ENCODE measurements around the gene CHCHD3.

CHCHD3 gene

DNA sequence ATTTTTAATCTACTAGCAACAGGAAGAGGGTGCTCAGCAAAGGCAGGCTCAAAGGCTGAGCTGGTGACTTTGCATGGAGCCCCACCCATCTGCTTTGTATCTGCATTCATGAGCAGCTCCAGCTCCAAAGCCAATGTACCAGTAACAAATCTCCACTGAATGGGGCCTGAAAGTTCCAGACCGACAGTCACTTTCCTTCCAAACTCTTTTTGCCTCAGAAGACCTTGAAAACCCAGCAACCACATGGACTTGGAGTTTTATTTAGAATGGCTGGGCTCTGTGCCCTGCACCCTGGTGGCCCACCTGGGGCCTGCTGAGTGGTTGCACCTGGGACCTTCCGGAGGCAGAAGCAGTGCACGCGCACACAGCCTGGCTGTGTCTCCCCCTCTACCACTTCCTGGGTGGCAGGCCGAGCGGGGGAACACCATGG lies 310.6 kb downstream of the CHCHD3 start:
- ATAC-seq: no peak; the same call in 2 of the 3 replicates

DNA sequence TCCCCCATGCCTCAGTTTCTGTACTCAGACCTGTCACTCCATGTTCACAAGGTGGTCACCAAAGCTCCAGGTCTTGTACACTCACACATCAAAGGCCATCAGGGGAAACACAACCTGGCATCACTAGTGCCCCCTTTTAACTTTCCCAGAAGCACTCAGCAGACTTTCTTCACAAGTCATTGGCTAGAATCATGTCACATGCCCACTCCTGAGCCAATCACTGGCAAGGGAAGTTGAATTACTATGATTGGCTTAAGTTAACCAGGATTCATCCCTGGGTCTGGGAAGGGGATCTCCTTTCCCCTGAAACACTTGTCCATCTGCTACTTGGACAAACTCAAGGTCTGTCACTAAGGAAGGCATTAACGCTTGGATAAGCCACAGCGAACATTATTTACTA lies 311.8 kb downstream of the CHCHD3 start:
- ATAC-seq: no peak
- no peak for TF ChIP-seq ZNF565 (CRISPR knock-in tag; conservative IDR thresholded peaks at IDR 0.05; ENCODE audit: low read depth)
- TF ChIP-seq, protein P1, sequence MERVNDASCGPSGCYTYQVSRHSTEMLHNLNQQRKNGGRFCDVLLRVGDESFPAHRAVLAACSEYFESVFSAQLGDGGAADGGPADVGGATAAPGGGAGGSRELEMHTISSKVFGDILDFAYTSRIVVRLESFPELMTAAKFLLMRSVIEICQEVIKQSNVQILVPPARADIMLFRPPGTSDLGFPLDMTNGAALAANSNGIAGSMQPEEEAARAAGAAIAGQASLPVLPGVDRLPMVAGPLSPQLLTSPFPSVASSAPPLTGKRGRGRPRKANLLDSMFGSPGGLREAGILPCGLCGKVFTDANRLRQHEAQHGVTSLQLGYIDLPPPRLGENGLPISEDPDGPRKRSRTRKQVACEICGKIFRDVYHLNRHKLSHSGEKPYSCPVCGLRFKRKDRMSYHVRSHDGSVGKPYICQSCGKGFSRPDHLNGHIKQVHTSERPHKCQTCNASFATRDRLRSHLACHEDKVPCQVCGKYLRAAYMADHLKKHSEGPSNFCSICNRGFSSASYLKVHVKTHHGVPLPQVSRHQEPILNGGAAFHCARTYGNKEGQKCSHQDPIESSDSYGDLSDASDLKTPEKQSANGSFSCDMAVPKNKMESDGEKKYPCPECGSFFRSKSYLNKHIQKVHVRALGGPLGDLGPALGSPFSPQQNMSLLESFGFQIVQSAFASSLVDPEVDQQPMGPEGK (CRISPR knock-in tag; IDR thresholded peaks at IDR 0.05; ENCODE audit: borderline replicate concordance): no peak
- no peak for TF ChIP-seq PPARA (CRISPR knock-in tag; IDR thresholded peaks at IDR 0.05; ENCODE audit: borderline replicate concordance)
- no peak for TF ChIP-seq ARNTL (CRISPR knock-in tag; IDR thresholded peaks at IDR 0.05; ENCODE audit: borderline replicate concordance, low read depth)
- no peak for TF ChIP-seq TOX (CRISPR knock-in tag; IDR thresholded peaks at IDR 0.05; ENCODE audit: borderline replicate concordance)
- no peak for TF ChIP-seq TCF4 (CRISPR knock-in tag; IDR thresholded peaks at IDR 0.05; ENCODE audit: borderline replicate concordance)
- TF ChIP-seq ZNF8 (CRISPR knock-in tag; IDR thresholded peaks at IDR 0.05): no peak
- TF ChIP-seq ZFP30 (CRISPR knock-in tag; IDR thresholded peaks at IDR 0.05): no peak
- TF ChIP-seq BACH2 (CRISPR knock-in tag; IDR thresholded peaks at IDR 0.05; ENCODE audit: borderline replicate concordance): no peak
- TF ChIP-seq CSDC2 (CRISPR knock-in tag; IDR thresholded peaks at IDR 0.05): no peak
- TF ChIP-seq, protein P2, sequence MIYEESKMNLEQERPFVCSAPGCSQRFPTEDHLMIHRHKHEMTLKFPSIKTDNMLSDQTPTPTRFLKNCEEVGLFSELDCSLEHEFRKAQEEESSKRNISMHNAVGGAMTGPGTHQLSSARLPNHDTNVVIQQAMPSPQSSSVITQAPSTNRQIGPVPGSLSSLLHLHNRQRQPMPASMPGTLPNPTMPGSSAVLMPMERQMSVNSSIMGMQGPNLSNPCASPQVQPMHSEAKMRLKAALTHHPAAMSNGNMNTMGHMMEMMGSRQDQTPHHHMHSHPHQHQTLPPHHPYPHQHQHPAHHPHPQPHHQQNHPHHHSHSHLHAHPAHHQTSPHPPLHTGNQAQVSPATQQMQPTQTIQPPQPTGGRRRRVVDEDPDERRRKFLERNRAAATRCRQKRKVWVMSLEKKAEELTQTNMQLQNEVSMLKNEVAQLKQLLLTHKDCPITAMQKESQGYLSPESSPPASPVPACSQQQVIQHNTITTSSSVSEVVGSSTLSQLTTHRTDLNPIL (CRISPR knock-in tag; IDR thresholded peaks at IDR 0.05; ENCODE audit: low read depth): no peak
- TF ChIP-seq ISL1 (CRISPR knock-in tag; IDR thresholded peaks at IDR 0.05): no peak
- TF ChIP-seq SNAI2 (CRISPR knock-in tag; IDR thresholded peaks at IDR 0.05): no peak
- TF ChIP-seq ZNF70 (CRISPR knock-in tag; IDR thresholded peaks at IDR 0.05): no peak
- TF ChIP-seq, protein P3, sequence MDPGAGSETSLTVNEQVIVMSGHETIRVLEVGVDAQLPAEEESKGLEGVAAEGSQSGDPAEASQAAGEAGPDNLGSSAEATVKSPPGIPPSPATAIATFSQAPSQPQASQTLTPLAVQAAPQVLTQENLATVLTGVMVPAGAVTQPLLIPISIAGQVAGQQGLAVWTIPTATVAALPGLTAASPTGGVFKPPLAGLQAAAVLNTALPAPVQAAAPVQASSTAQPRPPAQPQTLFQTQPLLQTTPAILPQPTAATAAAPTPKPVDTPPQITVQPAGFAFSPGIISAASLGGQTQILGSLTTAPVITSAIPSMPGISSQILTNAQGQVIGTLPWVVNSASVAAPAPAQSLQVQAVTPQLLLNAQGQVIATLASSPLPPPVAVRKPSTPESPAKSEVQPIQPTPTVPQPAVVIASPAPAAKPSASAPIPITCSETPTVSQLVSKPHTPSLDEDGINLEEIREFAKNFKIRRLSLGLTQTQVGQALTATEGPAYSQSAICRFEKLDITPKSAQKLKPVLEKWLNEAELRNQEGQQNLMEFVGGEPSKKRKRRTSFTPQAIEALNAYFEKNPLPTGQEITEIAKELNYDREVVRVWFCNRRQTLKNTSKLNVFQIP (CRISPR knock-in tag; IDR thresholded peaks at IDR 0.05; ENCODE audit: borderline replicate concordance, low read depth): no peak
- TF ChIP-seq RARB (CRISPR knock-in tag; IDR thresholded peaks at IDR 0.05): no peak
- TF ChIP-seq, protein P4, sequence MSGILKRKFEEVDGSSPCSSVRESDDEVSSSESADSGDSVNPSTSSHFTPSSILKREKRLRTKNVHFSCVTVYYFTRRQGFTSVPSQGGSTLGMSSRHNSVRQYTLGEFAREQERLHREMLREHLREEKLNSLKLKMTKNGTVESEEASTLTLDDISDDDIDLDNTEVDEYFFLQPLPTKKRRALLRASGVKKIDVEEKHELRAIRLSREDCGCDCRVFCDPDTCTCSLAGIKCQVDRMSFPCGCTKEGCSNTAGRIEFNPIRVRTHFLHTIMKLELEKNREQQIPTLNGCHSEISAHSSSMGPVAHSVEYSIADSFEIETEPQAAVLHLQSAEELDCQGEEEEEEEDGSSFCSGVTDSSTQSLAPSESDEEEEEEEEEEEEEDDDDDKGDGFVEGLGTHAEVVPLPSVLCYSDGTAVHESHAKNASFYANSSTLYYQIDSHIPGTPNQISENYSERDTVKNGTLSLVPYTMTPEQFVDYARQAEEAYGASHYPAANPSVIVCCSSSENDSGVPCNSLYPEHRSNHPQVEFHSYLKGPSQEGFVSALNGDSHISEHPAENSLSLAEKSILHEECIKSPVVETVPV (CRISPR knock-in tag; IDR thresholded peaks at IDR 0.05): no peak

More for the DNA sequence above, 310.6 kb downstream of the CHCHD3 start:
- TF ChIP-seq, protein P2 (CRISPR knock-in tag; IDR thresholded peaks at IDR 0.05; ENCODE audit: low read depth): no peak
- TF ChIP-seq RARB (CRISPR knock-in tag; IDR thresholded peaks at IDR 0.05): no peak
- TF ChIP-seq, protein P4 (CRISPR knock-in tag; IDR thresholded peaks at IDR 0.05): no peak
- no peak for TF ChIP-seq ZNF70 (CRISPR knock-in tag; IDR thresholded peaks at IDR 0.05)
- no peak for TF ChIP-seq OSR1 (CRISPR knock-in tag; IDR thresholded peaks at IDR 0.05)
- TF ChIP-seq ZFP3 (CRISPR knock-in tag; IDR thresholded peaks at IDR 0.05): no peak
- TF ChIP-seq ZNF565 (CRISPR knock-in tag; conservative IDR thresholded peaks at IDR 0.05; ENCODE audit: low read depth): no peak
- no peak for TF ChIP-seq GLIS3 (CRISPR knock-in tag; IDR thresholded peaks at IDR 0.05)
- TF ChIP-seq, protein P5, sequence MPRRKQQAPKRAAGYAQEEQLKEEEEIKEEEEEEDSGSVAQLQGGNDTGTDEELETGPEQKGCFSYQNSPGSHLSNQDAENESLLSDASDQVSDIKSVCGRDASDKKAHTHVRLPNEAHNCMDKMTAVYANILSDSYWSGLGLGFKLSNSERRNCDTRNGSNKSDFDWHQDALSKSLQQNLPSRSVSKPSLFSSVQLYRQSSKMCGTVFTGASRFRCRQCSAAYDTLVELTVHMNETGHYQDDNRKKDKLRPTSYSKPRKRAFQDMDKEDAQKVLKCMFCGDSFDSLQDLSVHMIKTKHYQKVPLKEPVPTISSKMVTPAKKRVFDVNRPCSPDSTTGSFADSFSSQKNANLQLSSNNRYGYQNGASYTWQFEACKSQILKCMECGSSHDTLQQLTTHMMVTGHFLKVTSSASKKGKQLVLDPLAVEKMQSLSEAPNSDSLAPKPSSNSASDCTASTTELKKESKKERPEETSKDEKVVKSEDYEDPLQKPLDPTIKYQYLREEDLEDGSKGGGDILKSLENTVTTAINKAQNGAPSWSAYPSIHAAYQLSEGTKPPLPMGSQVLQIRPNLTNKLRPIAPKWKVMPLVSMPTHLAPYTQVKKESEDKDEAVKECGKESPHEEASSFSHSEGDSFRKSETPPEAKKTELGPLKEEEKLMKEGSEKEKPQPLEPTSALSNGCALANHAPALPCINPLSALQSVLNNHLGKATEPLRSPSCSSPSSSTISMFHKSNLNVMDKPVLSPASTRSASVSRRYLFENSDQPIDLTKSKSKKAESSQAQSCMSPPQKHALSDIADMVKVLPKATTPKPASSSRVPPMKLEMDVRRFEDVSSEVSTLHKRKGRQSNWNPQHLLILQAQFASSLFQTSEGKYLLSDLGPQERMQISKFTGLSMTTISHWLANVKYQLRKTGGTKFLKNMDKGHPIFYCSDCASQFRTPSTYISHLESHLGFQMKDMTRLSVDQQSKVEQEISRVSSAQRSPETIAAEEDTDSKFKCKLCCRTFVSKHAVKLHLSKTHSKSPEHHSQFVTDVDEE (CRISPR knock-in tag; IDR thresholded peaks at IDR 0.05): no peak
- TF ChIP-seq SNAI2 (CRISPR knock-in tag; IDR thresholded peaks at IDR 0.05): no peak
- TF ChIP-seq ARNTL (CRISPR knock-in tag; IDR thresholded peaks at IDR 0.05; ENCODE audit: borderline replicate concordance, low read depth): no peak
- no peak for TF ChIP-seq TOX (CRISPR knock-in tag; IDR thresholded peaks at IDR 0.05; ENCODE audit: borderline replicate concordance)
- TF ChIP-seq BACH2 (CRISPR knock-in tag; IDR thresholded peaks at IDR 0.05; ENCODE audit: borderline replicate concordance): no peak
- TF ChIP-seq PPARA (CRISPR knock-in tag; IDR thresholded peaks at IDR 0.05; ENCODE audit: borderline replicate concordance): no peak
- no peak for TF ChIP-seq ZNF8 (CRISPR knock-in tag; IDR thresholded peaks at IDR 0.05)
- no peak for TF ChIP-seq TCF4 (CRISPR knock-in tag; IDR thresholded peaks at IDR 0.05; ENCODE audit: borderline replicate concordance)

Data from SK-N-SH treated with all-trans-retinoic acid at 6 μM for 48 hours (cell line).